ENCODE results near the gene DIO3.
"Not testable (repeated sequence)": the region's sequence is repeated elsewhere in the genome, so short reads cannot be mapped to it uniquely, and the experiment has no call there.

DIO3 gene

GRCh38 chr14:101559250-101559623, 2.1 kb upstream of the DIO3 start:
- no peak for DNase-seq (ENCODE audit: low read depth)

- DNase-seq (ENCODE audit: low read depth), result no peak
These were observed 1.4 kb upstream of the DIO3 start for GRCh38 chr14:101559624-101560533.

GRCh38 chr14:101560534-101561113, 671 bp upstream of the DIO3 start:
- no peak for DNase-seq (ENCODE audit: low read depth)

- no peak for DNase-seq (ENCODE audit: low read depth)
These were observed 699 bp downstream of the DIO3 start for GRCh38 chr14:101561897-101562490.

GRCh38 chr14:101562659-101563351, 1.5 kb downstream of the DIO3 start:
- DNase-seq (ENCODE audit: low read depth), result no peak

GRCh38 chr14:101563352-101563653, 2.0 kb downstream of the DIO3 start:
- no peak for DNase-seq (ENCODE audit: low read depth)

- DNase-seq (ENCODE audit: low read depth), result no peak
These were observed 2.6 kb downstream of the DIO3 start for GRCh38 chr14:101563654-101564443.

- no peak for DNase-seq (ENCODE audit: low read depth)
These were observed 3.1 kb downstream of the DIO3 start for GRCh38 chr14:101564444-101564776.

- DNase-seq (ENCODE audit: low read depth), result no peak
These were observed 3.8 kb downstream of the DIO3 start for GRCh38 chr14:101564819-101565698.

- DNase-seq (ENCODE audit: low read depth), result no peak
These were observed 6.0 kb downstream of the DIO3 start for GRCh38 chr14:101567252-101567651.

- no peak for DNase-seq (ENCODE audit: low read depth)
These were observed 9.7 kb downstream of the DIO3 start for GRCh38 chr14:101571004-101571403.

GRCh38 chr14:101572526-101572925, 11.2 kb downstream of the DIO3 start:
- not testable (repeated sequence) for DNase-seq (ENCODE audit: low read depth)

- DNase-seq (ENCODE audit: low read depth), result no peak
These were observed 12.0 kb downstream of the DIO3 start for GRCh38 chr14:101573289-101573688.

GRCh38 chr14:101575581-101575980, 14.3 kb downstream of the DIO3 start:
- no peak for DNase-seq (ENCODE audit: low read depth)

- no peak for DNase-seq (ENCODE audit: low read depth)
These were observed 16.1 kb downstream of the DIO3 start for GRCh38 chr14:101577221-101577909.

- DNase-seq (ENCODE audit: low read depth), result no peak
These were observed 17.2 kb downstream of the DIO3 start for GRCh38 chr14:101578489-101578888.

GRCh38 chr14:101579372-101580080, 18.2 kb downstream of the DIO3 start:
- DNase-seq (ENCODE audit: low read depth), result no peak

- no peak for DNase-seq (ENCODE audit: low read depth)
These were observed 20.5 kb downstream of the DIO3 start for GRCh38 chr14:101581806-101582205.

GRCh38 chr14:101582294-101582693, 21.0 kb downstream of the DIO3 start:
- DNase-seq (ENCODE audit: low read depth), result no peak

Data from stromal cell of bone marrow (primary cell).